OCI-M1 (cell line): ENCODE measurements around the gene MAB21L3.

ENCODE experiments used
- DNase-seq: peaks from one replicate; lab custom pipeline; 2025; lab: John Stamatoyannopoulos, UW

MAB21L3 gene

GRCh38 chr1:116166011-116166571 is 54.9 kb downstream of the MAB21L3 start:
- no peak for DNase-seq

- DNase-seq: no peak
These were observed 55.5 kb downstream of the MAB21L3 start for GRCh38 chr1:116166655-116167054.

- DNase-seq: no peak
These were observed 56.6 kb downstream of the MAB21L3 start for GRCh38 chr1:116167625-116168276.

GRCh38 chr1:116168277-116169032 is 57.3 kb downstream of the MAB21L3 start:
- DNase-seq: peak; percentile 77

- no peak for DNase-seq
These were observed 58.7 kb downstream of the MAB21L3 start for GRCh38 chr1:116169898-116170297.

- no peak for DNase-seq
These were observed 59.8 kb downstream of the MAB21L3 start for GRCh38 chr1:116170721-116171589.

- DNase-seq: no peak
These were observed 61.5 kb downstream of the MAB21L3 start for GRCh38 chr1:116172666-116173065.

- DNase-seq: peak; percentile 6
These were observed 64.4 kb downstream of the MAB21L3 start for GRCh38 chr1:116175611-116176010.

- DNase-seq: no peak
These were observed 65.1 kb downstream of the MAB21L3 start for GRCh38 chr1:116176306-116176789.

- DNase-seq: no peak
These were observed 66.7 kb downstream of the MAB21L3 start for GRCh38 chr1:116177861-116178260.

- no peak for DNase-seq
These were observed 67.6 kb downstream of the MAB21L3 start for GRCh38 chr1:116178837-116179236.

GRCh38 chr1:116179419-116179818 is 68.2 kb downstream of the MAB21L3 start:
- no peak for DNase-seq

- DNase-seq: no peak
These were observed 68.8 kb downstream of the MAB21L3 start for GRCh38 chr1:116179964-116180363.

GRCh38 chr1:116182019-116182714 is 71.0 kb downstream of the MAB21L3 start:
- DNase-seq: no peak
